Neural cell (in vitro differentiated cells): Measurements from ENCODE around the gene RNF144B. TPM values are rescaled to one million over a fixed set of nuclear protein-coding genes. Genes with fewer than 3 reads are reported as not detected.

Source experiments
- H2AFZ ChIP-seq: fragments of 200-600, 300-800 bp; sonication (generic), shearing (Covaris generic); 2 replicates; pipeline ENCODE4 v1.6.0; 2014; ENCODE audit warnings: low read depth, mild to moderate bottlenecking, antibody characterized with exemption, low read length, moderate library complexity
- H3F3A ChIP-seq: fragments of 200-600 bp; shearing (Covaris generic); 2 replicates; pipeline ENCODE4 v1.6.1; 2016; ENCODE audit warnings: mild to moderate bottlenecking, moderate library complexity, mixed read lengths, antibody characterized with exemption, low read length; ENCODE audit not compliant: insufficient read depth, poor library complexity, severe bottlenecking
- H3K27ac ChIP-seq: fragments of 200-600, 300-800 bp; sonication (generic), shearing (Covaris generic); 2 replicates; pipeline ENCODE4 v1.5.1; 2014; ENCODE audit warnings: mild to moderate bottlenecking, low read length, moderate library complexity
- H3K27me3 ChIP-seq: fragments of 300-800, 200-600 bp; sonication (generic), shearing (Covaris generic); 2 replicates; pipeline ENCODE4 v1.6.0; 2014; ENCODE audit warnings: mild to moderate bottlenecking, low read depth, low read length, moderate library complexity; ENCODE audit not compliant: insufficient read depth
- H3K36me3 ChIP-seq: fragments of 300-800, 200-600 bp; sonication (generic), shearing (Covaris generic); 2 replicates; pipeline ENCODE4 v1.5.1; 2014; ENCODE audit warnings: mild to moderate bottlenecking, antibody characterized with exemption, low read length, moderate library complexity; ENCODE audit not compliant: insufficient read depth
- H3K4me2 ChIP-seq: fragments of 300-800, 200-600 bp; sonication (generic), shearing (Covaris generic); 2 replicates; pipeline ENCODE4 v1.6.0; 2014; ENCODE audit warnings: mild to moderate bottlenecking, low read length
- H3K4me3 ChIP-seq: fragments of 300-800, 200-600 bp; sonication (generic), shearing (Covaris generic); 2 replicates; pipeline ENCODE4 v1.5.1; 2014; ENCODE audit warnings: mild to moderate bottlenecking, low read length, moderate library complexity
- H3K79me2 ChIP-seq: fragments of 200-600 bp; shearing (Covaris generic); replicated peaks from 2 replicates; pipeline ENCODE4 v1.6.0; 2014; ENCODE audit warnings: mild to moderate bottlenecking, low read length, moderate library complexity; ENCODE audit not compliant: insufficient read depth
- H3K9ac ChIP-seq: fragments of 300-800, 200-600 bp; sonication (generic), shearing (Covaris generic); 2 replicates; pipeline ENCODE4 v1.6.1; 2016; ENCODE audit warnings: mild to moderate bottlenecking, low read length, mixed read lengths
- H3K9me2 ChIP-seq: fragments of 200-600 bp; shearing (Covaris generic); 2 replicates; pipeline ENCODE4 v1.6.1; 2016; ENCODE audit warnings: mild to moderate bottlenecking, low read length, mixed read lengths; ENCODE audit not compliant: insufficient read depth
- H3K9me3 ChIP-seq: fragments of 200-600, 300-800 bp; sonication (generic), shearing (Covaris generic); 2 replicates; pipeline ENCODE4 v1.6.1; 2016; ENCODE audit warnings: mild to moderate bottlenecking, mixed run types, low read length, moderate library complexity, mixed read lengths
- H4K20me1 ChIP-seq: fragments of 200-600 bp; shearing (Covaris generic); 2 replicates; pipeline ENCODE4 v1.6.1; 2016; ENCODE audit warnings: mild to moderate bottlenecking, mixed run types; ENCODE audit not compliant: insufficient read depth
- EP300 ChIP-seq: fragments of 450-650 bp; conservative IDR thresholded peaks from 2 replicates; pipeline ENCODE4 v1.6.1; 2014; ENCODE audit warnings: antibody characterized with exemption, mild to moderate bottlenecking, moderate library complexity; ENCODE audit not compliant: poor library complexity, severe bottlenecking
- EZH2 ChIP-seq: fragments of 200-600, 300-800 bp; shearing (Covaris generic), sonication (generic); IDR thresholded peaks from 2 replicates; pipeline ENCODE4 v1.6.1; 2014; ENCODE audit warnings: antibody characterized with exemption, low read length, borderline replicate concordance, mild to moderate bottlenecking; ENCODE audit not compliant: insufficient read depth, poor library complexity, severe bottlenecking
- MXI1 ChIP-seq: fragments of 450-650 bp; conservative IDR thresholded peaks from 2 replicates; pipeline ENCODE4 v1.6.1; 2014; ENCODE audit warnings: antibody characterized with exemption, mild to moderate bottlenecking; ENCODE audit not compliant: poor library complexity, severe bottlenecking
- POLR2AphosphoS5 ChIP-seq: IDR thresholded peaks from 2 replicates; pipeline ENCODE4 v1.6.1; 2012
- RAD21 ChIP-seq: fragments of 450-650 bp; conservative IDR thresholded peaks from 2 replicates; pipeline ENCODE4 v1.6.1; 2014; ENCODE audit warnings: antibody characterized with exemption, mild to moderate bottlenecking, moderate library complexity
- SMC3 ChIP-seq: fragments of 450-650 bp; conservative IDR thresholded peaks from 2 replicates; pipeline ENCODE4 v1.6.1; 2014; ENCODE audit warnings: antibody characterized with exemption, mild to moderate bottlenecking, moderate library complexity; ENCODE audit not compliant: poor library complexity
- TAF1 ChIP-seq: IDR thresholded peaks from 2 replicates; pipeline ENCODE4 v1.6.1; 2012; ENCODE audit warnings: low read depth
- polyA plus RNA-seq: library from polyadenylated mRNA; depleted of rRNA; stranded (reverse); fragments of >200 nt; gene quantifications from 2 replicates; pipeline ENCODE4 v1.2.3, GENCODE V29; 2014
- TF ChIP-seq, protein P1 (sequence below): IDR thresholded peaks from 2 replicates; pipeline ENCODE4 v1.6.1; 2012; ENCODE audit warnings: borderline replicate concordance
- TF ChIP-seq, protein P2 (sequence below): fragments of 450-650 bp; IDR thresholded peaks from 2 replicates; pipeline ENCODE4 v1.5.1; 2014; ENCODE audit warnings: antibody characterized with exemption, mild to moderate bottlenecking, moderate library complexity; ENCODE audit not compliant: poor library complexity, severe bottlenecking

The RNF144B gene
- polyA plus RNA-seq, 1 donor from 2014 or later: 0.15 TPM

GRCh38 chr6:18386298-18386976 is 713 bp upstream of the RNF144B start:
- H3K27ac ChIP-seq: no peak overlapping the region
- no peaks in the 10 kb centered on the region for H4K20me1 ChIP-seq
- peaks cover 29% of the 10 kb centered on the region for H3K27me3 ChIP-seq

DNA sequence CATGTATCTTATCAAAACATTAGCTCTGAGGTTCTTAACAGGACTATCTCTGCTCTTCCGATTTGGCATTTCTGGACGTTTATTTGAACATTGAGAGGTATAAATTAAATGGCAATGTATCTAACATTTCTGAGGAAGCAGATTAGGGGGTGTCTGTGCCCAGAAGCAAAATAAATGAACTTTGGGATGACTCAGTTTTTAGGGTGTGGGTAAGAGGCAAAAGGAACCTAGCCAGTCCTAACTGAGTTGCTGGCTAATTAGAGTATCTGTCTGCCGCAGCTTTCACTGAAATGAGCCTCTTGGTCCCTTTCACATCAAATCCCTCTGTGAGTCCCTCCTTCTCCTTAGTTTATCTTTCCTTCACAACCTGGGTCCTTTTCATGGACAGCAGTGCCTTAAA is 1.1 kb downstream of the RNF144B start:
- no peaks in the 10 kb centered on the region for H4K20me1 ChIP-seq
- no peak overlapping the region for H2AFZ ChIP-seq
- H3K36me3 ChIP-seq: no peaks in the 10 kb centered on the region
- H3K4me2 ChIP-seq: peak overlapping the region; percentile 79
- no peaks in the 10 kb centered on the region for H3K9me3 ChIP-seq
- TF ChIP-seq EP300 (no peak), EZH2 (no peak), SMC3 (no peak), TAF1 (no peak), MXI1 (no peak), POLR2AphosphoS5 (no peak), RAD21 (no peak)
- TF ChIP-seq, protein P1, sequence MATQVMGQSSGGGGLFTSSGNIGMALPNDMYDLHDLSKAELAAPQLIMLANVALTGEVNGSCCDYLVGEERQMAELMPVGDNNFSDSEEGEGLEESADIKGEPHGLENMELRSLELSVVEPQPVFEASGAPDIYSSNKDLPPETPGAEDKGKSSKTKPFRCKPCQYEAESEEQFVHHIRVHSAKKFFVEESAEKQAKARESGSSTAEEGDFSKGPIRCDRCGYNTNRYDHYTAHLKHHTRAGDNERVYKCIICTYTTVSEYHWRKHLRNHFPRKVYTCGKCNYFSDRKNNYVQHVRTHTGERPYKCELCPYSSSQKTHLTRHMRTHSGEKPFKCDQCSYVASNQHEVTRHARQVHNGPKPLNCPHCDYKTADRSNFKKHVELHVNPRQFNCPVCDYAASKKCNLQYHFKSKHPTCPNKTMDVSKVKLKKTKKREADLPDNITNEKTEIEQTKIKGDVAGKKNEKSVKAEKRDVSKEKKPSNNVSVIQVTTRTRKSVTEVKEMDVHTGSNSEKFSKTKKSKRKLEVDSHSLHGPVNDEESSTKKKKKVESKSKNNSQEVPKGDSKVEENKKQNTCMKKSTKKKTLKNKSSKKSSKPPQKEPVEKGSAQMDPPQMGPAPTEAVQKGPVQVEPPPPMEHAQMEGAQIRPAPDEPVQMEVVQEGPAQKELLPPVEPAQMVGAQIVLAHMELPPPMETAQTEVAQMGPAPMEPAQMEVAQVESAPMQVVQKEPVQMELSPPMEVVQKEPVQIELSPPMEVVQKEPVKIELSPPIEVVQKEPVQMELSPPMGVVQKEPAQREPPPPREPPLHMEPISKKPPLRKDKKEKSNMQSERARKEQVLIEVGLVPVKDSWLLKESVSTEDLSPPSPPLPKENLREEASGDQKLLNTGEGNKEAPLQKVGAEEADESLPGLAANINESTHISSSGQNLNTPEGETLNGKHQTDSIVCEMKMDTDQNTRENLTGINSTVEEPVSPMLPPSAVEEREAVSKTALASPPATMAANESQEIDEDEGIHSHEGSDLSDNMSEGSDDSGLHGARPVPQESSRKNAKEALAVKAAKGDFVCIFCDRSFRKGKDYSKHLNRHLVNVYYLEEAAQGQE: no peak
- TF ChIP-seq, protein P2, sequence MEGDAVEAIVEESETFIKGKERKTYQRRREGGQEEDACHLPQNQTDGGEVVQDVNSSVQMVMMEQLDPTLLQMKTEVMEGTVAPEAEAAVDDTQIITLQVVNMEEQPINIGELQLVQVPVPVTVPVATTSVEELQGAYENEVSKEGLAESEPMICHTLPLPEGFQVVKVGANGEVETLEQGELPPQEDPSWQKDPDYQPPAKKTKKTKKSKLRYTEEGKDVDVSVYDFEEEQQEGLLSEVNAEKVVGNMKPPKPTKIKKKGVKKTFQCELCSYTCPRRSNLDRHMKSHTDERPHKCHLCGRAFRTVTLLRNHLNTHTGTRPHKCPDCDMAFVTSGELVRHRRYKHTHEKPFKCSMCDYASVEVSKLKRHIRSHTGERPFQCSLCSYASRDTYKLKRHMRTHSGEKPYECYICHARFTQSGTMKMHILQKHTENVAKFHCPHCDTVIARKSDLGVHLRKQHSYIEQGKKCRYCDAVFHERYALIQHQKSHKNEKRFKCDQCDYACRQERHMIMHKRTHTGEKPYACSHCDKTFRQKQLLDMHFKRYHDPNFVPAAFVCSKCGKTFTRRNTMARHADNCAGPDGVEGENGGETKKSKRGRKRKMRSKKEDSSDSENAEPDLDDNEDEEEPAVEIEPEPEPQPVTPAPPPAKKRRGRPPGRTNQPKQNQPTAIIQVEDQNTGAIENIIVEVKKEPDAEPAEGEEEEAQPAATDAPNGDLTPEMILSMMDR: no peak
- H3F3A ChIP-seq: no peaks in the 10 kb centered on the region
- H3K79me2 ChIP-seq: no peaks in the 10 kb centered on the region
- no peak overlapping the region for H3K9ac ChIP-seq
- peaks cover 29% of the 10 kb centered on the region for H3K27me3 ChIP-seq
- H3K27ac ChIP-seq: no peak overlapping the region
- peak overlapping the region; percentile 78 for H3K4me3 ChIP-seq
- no peaks in the 10 kb centered on the region for H3K9me2 ChIP-seq

More at GRCh38 chr6:18386298-18386976, 713 bp upstream of the RNF144B start:
- peak overlapping the region; percentile 5 for H2AFZ ChIP-seq
- H3K79me2 ChIP-seq: no peaks in the 10 kb centered on the region
- no peaks in the 10 kb centered on the region for H3K36me3 ChIP-seq
- H3F3A ChIP-seq: no peaks in the 10 kb centered on the region
- no peaks in the 10 kb centered on the region for H3K9me2 ChIP-seq
- TF ChIP-seq MXI1: no peak
- no peak for TF ChIP-seq EP300
- no peak for TF ChIP-seq POLR2AphosphoS5
- TF ChIP-seq TAF1: no peak
- no peak for TF ChIP-seq EZH2
- TF ChIP-seq, protein P2: no peak
- no peak for TF ChIP-seq SMC3
- TF ChIP-seq RAD21: no peak
- TF ChIP-seq, protein P1: no peak
- H3K9me3 ChIP-seq: no peaks in the 10 kb centered on the region
- H3K4me2 ChIP-seq: peak overlapping the region; percentile 79
- H3K9ac ChIP-seq: peak overlapping the region; percentile 36
- peak overlapping the region; percentile 78 for H3K4me3 ChIP-seq
